CD4-positive, alpha-beta T cell treated with Interleukin-17A for 4 hours (primary cell): ENCODE measurements around the gene SUSD4.
"Not testable (repeated sequence)": the region's sequence is repeated elsewhere in the genome, so short reads cannot be mapped to it uniquely, and the experiment has no call there.

Experiments used
- DNase-seq: peaks from one replicate; pipeline ENCODE4 v3.0.0-alpha.2; 2020; ENCODE audit warnings: mixed read lengths

Gene SUSD4

GRCh38 chr1:223285452-223285851 is 78.5 kb downstream of the SUSD4 start:
- DNase-seq = no peak

- not testable (repeated sequence) for DNase-seq
Measured at GRCh38 chr1:223283697-223284096, 80.3 kb downstream of the SUSD4 start.

- not testable (repeated sequence) for DNase-seq
Measured at GRCh38 chr1:223278311-223278710, 85.7 kb downstream of the SUSD4 start.

- DNase-seq = no peak
Measured at GRCh38 chr1:223276029-223276428, 87.9 kb downstream of the SUSD4 start.

- no peak for DNase-seq
Measured at GRCh38 chr1:223273511-223273910, 90.5 kb downstream of the SUSD4 start.

GRCh38 chr1:223271085-223271781 is 92.7 kb downstream of the SUSD4 start:
- no peak for DNase-seq

GRCh38 chr1:223270155-223270554 is 93.8 kb downstream of the SUSD4 start:
- DNase-seq = no peak

GRCh38 chr1:223269006-223269405 is 95.0 kb downstream of the SUSD4 start:
- DNase-seq = no peak

- no peak for DNase-seq
Measured at GRCh38 chr1:223266632-223267172, 97.3 kb downstream of the SUSD4 start.

GRCh38 chr1:223264983-223265908 is 98.7 kb downstream of the SUSD4 start:
- DNase-seq = no peak

- DNase-seq = no peak
Measured at GRCh38 chr1:223264529-223264928, 99.4 kb downstream of the SUSD4 start.

- DNase-seq = no peak
Measured at GRCh38 chr1:223261914-223262313, 102.1 kb downstream of the SUSD4 start.

GRCh38 chr1:223260712-223261111 is 103.3 kb downstream of the SUSD4 start:
- no peak for DNase-seq

GRCh38 chr1:223259462-223259861 is 104.5 kb downstream of the SUSD4 start:
- no peak for DNase-seq

- no peak for DNase-seq
Measured at GRCh38 chr1:223258751-223259198, 105.2 kb downstream of the SUSD4 start.

- no peak for DNase-seq
Measured at GRCh38 chr1:223257856-223258550, 106.0 kb downstream of the SUSD4 start.

- DNase-seq = no peak
Measured at GRCh38 chr1:223256034-223256433, 107.9 kb downstream of the SUSD4 start.

- no peak for DNase-seq
Measured at GRCh38 chr1:223253916-223254315, 110.1 kb downstream of the SUSD4 start.

GRCh38 chr1:223251387-223251786 is 112.6 kb downstream of the SUSD4 start:
- DNase-seq = not testable (repeated sequence)

GRCh38 chr1:223250632-223251015 is 113.4 kb downstream of the SUSD4 start:
- DNase-seq = no peak

GRCh38 chr1:223249854-223250631 is 113.9 kb downstream of the SUSD4 start:
- DNase-seq = no peak

GRCh38 chr1:223248770-223249140 is 115.2 kb downstream of the SUSD4 start:
- peak; percentile 57 for DNase-seq
